ENCODE results near the gene KLHL26. TPM values are rescaled to one million over a fixed set of nuclear protein-coding genes. Genes with fewer than 3 reads are reported as not detected.

KLHL26 gene
- total RNA-seq, 1 donor from 2014 or later = 12.0 TPM

DNA sequence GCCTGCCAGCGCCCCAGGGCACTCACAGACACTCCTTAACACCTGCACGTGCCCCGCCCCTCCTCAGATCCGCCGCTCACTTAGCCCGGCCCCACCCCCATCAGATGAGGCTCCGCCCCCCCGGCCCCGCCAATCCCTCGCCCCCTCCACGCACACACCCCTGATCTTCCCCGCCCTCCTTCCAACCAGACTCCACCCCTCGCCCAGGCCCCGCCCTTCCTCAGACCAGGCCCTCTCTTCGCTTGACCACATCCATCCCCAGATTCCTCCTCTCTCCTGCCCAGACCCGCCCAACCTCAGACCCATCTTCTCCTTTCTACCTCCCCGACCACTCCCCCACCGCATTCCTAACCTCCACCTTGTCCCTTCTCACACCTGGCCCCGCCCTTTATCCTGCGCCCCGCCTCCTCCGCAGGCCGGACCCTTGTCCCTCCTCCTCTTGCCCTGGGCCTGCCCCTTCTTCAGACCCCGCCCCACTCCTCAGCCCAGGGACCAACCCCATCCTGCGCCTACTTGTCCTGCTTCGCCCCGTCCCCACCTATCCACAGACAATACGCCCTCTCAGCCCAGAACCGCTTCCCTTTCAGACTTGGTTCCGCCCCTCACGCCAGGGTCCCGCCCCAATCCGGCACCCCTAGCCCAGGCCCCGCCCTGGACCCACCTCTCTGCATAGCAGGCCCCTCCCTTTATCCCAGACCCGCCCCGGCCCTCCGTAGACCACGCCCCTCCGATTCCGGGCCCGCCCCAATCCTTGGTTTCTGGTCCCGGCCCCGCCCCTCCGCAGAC lies 452 bp upstream of the KLHL26 start:
- Mint-ChIP-seq H3K27ac (ENCODE audit: unreplicated experiment) (peak overlapping the region; percentile 22), H3K4me3 (ENCODE audit: unreplicated experiment) (peak overlapping the region; percentile 67), H3K27me3 (ENCODE audit: unreplicated experiment) (peaks cover 18% of the 10 kb centered on the region), H3K36me3 (ENCODE audit: unreplicated experiment) (no peaks in the 10 kb centered on the region), H3K4me1 (ENCODE audit: low read depth, unreplicated experiment) (peaks cover 20% of the 10 kb centered on the region), H3K9me3 (ENCODE audit: unreplicated experiment) (peaks cover 20% of the 10 kb centered on the region)
- DNase-seq = peak; percentile 99
- TF ChIP-seq CTCF (IDR thresholded peaks at IDR 0.05; ENCODE audit: partially characterized antibody, unreplicated experiment) = no peak

GRCh38 chr19:18637673-18638630 lies 1.1 kb downstream of the KLHL26 start:
- Mint-ChIP-seq H3K4me1 (ENCODE audit: low read depth, unreplicated experiment) (peaks cover 20% of the 10 kb centered on the region), H3K27me3 (ENCODE audit: unreplicated experiment) (peaks cover 18% of the 10 kb centered on the region), H3K36me3 (ENCODE audit: unreplicated experiment) (no peaks in the 10 kb centered on the region), H3K4me3 (ENCODE audit: unreplicated experiment) (peak overlapping the region; percentile 79), H3K9me3 (ENCODE audit: unreplicated experiment) (peaks cover 20% of the 10 kb centered on the region), H3K27ac (ENCODE audit: unreplicated experiment) (no peak overlapping the region)
- no peak for TF ChIP-seq CTCF (IDR thresholded peaks at IDR 0.05; ENCODE audit: partially characterized antibody, unreplicated experiment)
- DNase-seq = no peak

- DNase-seq = no peak
- no peak overlapping the region for H3K4me3 Mint-ChIP-seq (ENCODE audit: unreplicated experiment)
- peaks cover 9% of the 10 kb centered on the region for H3K4me1 Mint-ChIP-seq (ENCODE audit: low read depth, unreplicated experiment)
- H3K27ac Mint-ChIP-seq (ENCODE audit: unreplicated experiment) = no peak overlapping the region
- H3K27me3 Mint-ChIP-seq (ENCODE audit: unreplicated experiment) = peaks cover 7% of the 10 kb centered on the region
- TF ChIP-seq CTCF (IDR thresholded peaks at IDR 0.05; ENCODE audit: partially characterized antibody, unreplicated experiment) = no peak
- H3K36me3 Mint-ChIP-seq (ENCODE audit: unreplicated experiment) = no peaks in the 10 kb centered on the region
- peaks cover 6% of the 10 kb centered on the region for H3K9me3 Mint-ChIP-seq (ENCODE audit: unreplicated experiment)
Observed at GRCh38 chr19:18639706-18640243, 2.9 kb downstream of the KLHL26 start.

GRCh38 chr19:18644196-18645034 lies 7.6 kb downstream of the KLHL26 start:
- Mint-ChIP-seq H3K4me1 (ENCODE audit: low read depth, unreplicated experiment) (peaks cover 9% of the 10 kb centered on the region), H3K36me3 (ENCODE audit: unreplicated experiment) (peaks cover 4% of the 10 kb centered on the region), H3K9me3 (ENCODE audit: unreplicated experiment) (peaks cover 2% of the 10 kb centered on the region), H3K27me3 (ENCODE audit: unreplicated experiment) (no peaks in the 10 kb centered on the region), H3K27ac (ENCODE audit: unreplicated experiment) (no peak overlapping the region), H3K4me3 (ENCODE audit: unreplicated experiment) (no peak overlapping the region)
- DNase-seq = no peak
- TF ChIP-seq CTCF (IDR thresholded peaks at IDR 0.05; ENCODE audit: partially characterized antibody, unreplicated experiment) = no peak
